ENCODE results near the gene ARSB.

The ARSB gene

GRCh38 chr5:78795757-78796156 is 189.4 kb downstream of the ARSB start:
- no peak overlapping the region for H3K27ac ChIP-seq (ENCODE audit: low read length)
- H3K4me3 ChIP-seq (ENCODE audit: low read length) = no peak overlapping the region
- no peaks in the 10 kb centered on the region for H3K9me3 ChIP-seq (ENCODE audit: control insufficient read depth, low read depth, low read length)
- no peaks in the 10 kb centered on the region for H3K36me3 ChIP-seq (ENCODE audit: control insufficient read depth, low read depth, low read length)
- H3K9ac ChIP-seq (ENCODE audit: low read length) = no peak overlapping the region
- no peaks in the 10 kb centered on the region for H3K4me1 ChIP-seq (ENCODE audit: control insufficient read depth, low read depth, low read length)
- H3K27me3 ChIP-seq (ENCODE audit: control insufficient read depth, insufficient read depth, low read length) = no peaks in the 10 kb centered on the region

DNA sequence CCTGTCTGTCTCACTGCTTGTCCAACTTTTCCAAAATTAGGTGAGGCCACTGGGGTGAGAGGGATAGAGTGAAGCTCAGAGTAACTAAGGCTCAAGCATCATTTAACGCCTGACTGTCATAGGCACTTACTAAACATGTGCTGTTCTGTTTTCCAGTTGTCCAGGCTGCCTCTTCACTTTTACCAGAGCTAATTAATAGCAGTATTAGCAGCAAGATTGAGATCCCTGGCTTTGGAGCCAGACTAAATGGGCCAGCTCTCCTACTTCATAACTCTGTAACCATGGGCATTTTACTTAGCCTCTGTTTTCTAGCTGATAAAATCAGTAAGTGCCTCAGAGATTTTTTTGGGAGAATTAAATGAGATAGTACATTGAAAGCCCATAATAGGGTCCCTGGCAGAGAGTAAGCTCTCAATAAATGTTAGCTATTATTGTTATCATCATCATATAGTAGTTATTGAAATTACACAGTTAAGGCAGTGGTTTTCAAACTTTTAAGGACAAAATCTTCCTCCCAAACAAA is 190.4 kb downstream of the ARSB start:
- no peaks in the 10 kb centered on the region for H3K36me3 ChIP-seq (ENCODE audit: control insufficient read depth, low read depth, low read length)
- H3K4me3 ChIP-seq (ENCODE audit: low read length) = no peak overlapping the region
- H3K9ac ChIP-seq (ENCODE audit: low read length) = no peak overlapping the region
- no peak overlapping the region for H3K27ac ChIP-seq (ENCODE audit: low read length)
- no peaks in the 10 kb centered on the region for H3K4me1 ChIP-seq (ENCODE audit: control insufficient read depth, low read depth, low read length)
- no peaks in the 10 kb centered on the region for H3K9me3 ChIP-seq (ENCODE audit: control insufficient read depth, low read depth, low read length)
- no peaks in the 10 kb centered on the region for H3K27me3 ChIP-seq (ENCODE audit: control insufficient read depth, insufficient read depth, low read length)

DNA sequence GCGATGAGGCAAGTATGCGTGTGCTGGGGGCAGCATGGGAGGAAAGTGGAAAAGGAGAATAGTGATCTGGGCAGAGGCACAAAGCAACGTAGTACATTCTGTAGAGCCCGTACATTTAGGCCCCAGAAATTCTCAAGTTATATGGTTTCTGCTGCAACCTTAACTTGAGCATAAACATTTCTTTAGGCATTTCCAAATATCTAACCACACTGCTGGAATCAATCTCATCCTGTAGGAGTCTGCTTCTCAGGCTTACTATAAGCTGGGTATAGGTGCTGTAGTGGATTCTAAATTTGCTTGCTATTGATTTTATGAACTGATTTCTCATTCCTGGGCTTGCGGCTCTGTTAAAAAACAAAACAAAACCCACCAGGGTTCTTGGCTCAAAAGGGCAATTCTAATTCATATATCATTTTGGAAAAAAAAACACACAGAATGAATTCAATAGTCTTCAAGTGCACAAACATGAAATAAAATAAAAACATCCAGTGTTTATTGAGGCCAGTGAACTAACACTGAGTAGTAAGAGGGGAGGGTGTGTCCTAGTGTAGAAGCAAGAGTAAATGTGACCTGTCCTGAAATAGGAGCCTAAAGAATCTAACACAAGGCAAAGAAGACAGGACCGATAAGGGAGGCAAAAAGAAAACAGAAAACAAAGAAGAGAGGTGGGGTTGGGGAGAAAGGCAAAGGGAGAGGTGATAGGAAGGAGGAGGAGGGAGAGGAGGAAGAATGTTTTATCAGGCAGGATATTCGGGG is 191.0 kb downstream of the ARSB start:
- Histone ChIP-seq H3K27me3 (ENCODE audit: control insufficient read depth, insufficient read depth, low read length) (no peaks in the 10 kb centered on the region), H3K4me1 (ENCODE audit: control insufficient read depth, low read depth, low read length) (no peaks in the 10 kb centered on the region), H3K27ac (ENCODE audit: low read length) (no peak overlapping the region), H3K36me3 (ENCODE audit: control insufficient read depth, low read depth, low read length) (no peaks in the 10 kb centered on the region), H3K9me3 (ENCODE audit: control insufficient read depth, low read depth, low read length) (no peaks in the 10 kb centered on the region), H3K4me3 (ENCODE audit: low read length) (no peak overlapping the region), H3K9ac (ENCODE audit: low read length) (no peak overlapping the region)

GRCh38 chr5:78792345-78793055 is 192.6 kb downstream of the ARSB start:
- Histone ChIP-seq H3K36me3 (ENCODE audit: control insufficient read depth, low read depth, low read length) (no peaks in the 10 kb centered on the region), H3K27ac (ENCODE audit: low read length) (no peak overlapping the region), H3K4me3 (ENCODE audit: low read length) (no peak overlapping the region), H3K9me3 (ENCODE audit: control insufficient read depth, low read depth, low read length) (no peaks in the 10 kb centered on the region), H3K9ac (ENCODE audit: low read length) (no peak overlapping the region), H3K27me3 (ENCODE audit: control insufficient read depth, insufficient read depth, low read length) (no peaks in the 10 kb centered on the region), H3K4me1 (ENCODE audit: control insufficient read depth, low read depth, low read length) (no peaks in the 10 kb centered on the region)

DNA sequence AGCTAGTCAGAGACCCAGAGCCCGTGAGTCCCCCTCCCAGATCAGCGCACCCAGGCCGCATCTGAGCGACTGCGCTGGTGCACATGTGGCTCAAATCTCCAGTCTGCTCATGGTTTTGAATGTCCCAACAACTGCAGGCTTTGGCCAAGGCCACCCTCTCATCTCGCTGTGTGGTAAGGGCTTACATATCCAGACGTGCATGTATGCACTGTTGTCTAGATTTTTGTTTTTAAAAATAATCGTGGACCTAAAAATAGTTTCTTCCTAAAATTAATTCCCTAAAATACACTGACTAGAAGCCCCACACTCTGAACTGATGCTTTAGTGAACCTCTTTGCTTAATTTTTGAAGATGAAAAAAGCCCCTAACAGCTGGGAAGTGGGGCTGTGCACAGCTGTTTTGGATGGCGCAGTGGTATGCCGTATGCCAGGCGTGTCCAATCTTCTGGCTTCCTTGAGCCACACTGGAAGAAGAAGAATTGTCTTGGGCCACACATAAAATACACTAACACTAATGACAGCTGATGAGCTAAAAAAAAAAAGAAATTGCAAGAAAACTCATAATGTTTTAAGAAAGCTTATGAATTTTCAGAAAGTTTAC is 193.5 kb downstream of the ARSB start:
- H3K4me1 ChIP-seq (ENCODE audit: control insufficient read depth, low read depth, low read length) = no peaks in the 10 kb centered on the region
- no peaks in the 10 kb centered on the region for H3K9me3 ChIP-seq (ENCODE audit: control insufficient read depth, low read depth, low read length)
- H3K9ac ChIP-seq (ENCODE audit: low read length) = no peak overlapping the region
- H3K27me3 ChIP-seq (ENCODE audit: control insufficient read depth, insufficient read depth, low read length) = no peaks in the 10 kb centered on the region
- no peaks in the 10 kb centered on the region for H3K36me3 ChIP-seq (ENCODE audit: control insufficient read depth, low read depth, low read length)
- H3K27ac ChIP-seq (ENCODE audit: low read length) = no peak overlapping the region
- H3K4me3 ChIP-seq (ENCODE audit: low read length) = no peak overlapping the region

GRCh38 chr5:78787783-78788182 is 197.3 kb downstream of the ARSB start:
- no peaks in the 10 kb centered on the region for H3K9me3 ChIP-seq (ENCODE audit: control insufficient read depth, low read depth, low read length)
- no peak overlapping the region for H3K27ac ChIP-seq (ENCODE audit: low read length)
- H3K9ac ChIP-seq (ENCODE audit: low read length) = no peak overlapping the region

DNA sequence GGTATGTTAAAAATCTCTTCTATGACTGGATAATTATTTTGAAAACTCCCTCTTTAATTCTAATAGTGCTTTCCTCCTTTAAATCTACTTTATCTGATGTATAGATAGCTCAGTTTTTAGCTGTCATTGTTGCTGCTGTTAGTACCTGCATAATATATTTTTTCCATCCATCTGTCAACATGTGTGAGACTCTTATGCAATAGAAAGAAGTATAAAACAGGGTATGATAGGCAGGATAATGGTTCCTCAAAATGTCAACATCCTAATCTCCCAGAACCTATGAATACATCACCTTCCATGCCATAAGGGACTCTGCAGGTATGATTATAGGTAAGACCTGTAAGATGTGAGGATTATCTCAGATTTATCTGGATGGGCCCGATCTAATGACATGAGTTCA is 199.7 kb downstream of the ARSB start:
- Histone ChIP-seq H3K36me3 (ENCODE audit: control insufficient read depth, low read depth, low read length) (no peaks in the 10 kb centered on the region), H3K4me1 (ENCODE audit: control insufficient read depth, low read depth, low read length) (no peaks in the 10 kb centered on the region), H3K9ac (ENCODE audit: low read length) (no peak overlapping the region), H3K27me3 (ENCODE audit: control insufficient read depth, insufficient read depth, low read length) (no peaks in the 10 kb centered on the region), H3K27ac (ENCODE audit: low read length) (no peak overlapping the region), H3K9me3 (ENCODE audit: control insufficient read depth, low read depth, low read length) (no peaks in the 10 kb centered on the region), H3K4me3 (ENCODE audit: low read length) (no peak overlapping the region)

More at GRCh38 chr5:78787783-78788182, 197.3 kb downstream of the ARSB start:
- H3K27me3 ChIP-seq (ENCODE audit: control insufficient read depth, insufficient read depth, low read length) = no peaks in the 10 kb centered on the region
- H3K4me1 ChIP-seq (ENCODE audit: control insufficient read depth, low read depth, low read length) = no peaks in the 10 kb centered on the region
- H3K36me3 ChIP-seq (ENCODE audit: control insufficient read depth, low read depth, low read length) = no peaks in the 10 kb centered on the region
- no peak overlapping the region for H3K4me3 ChIP-seq (ENCODE audit: low read length)

DNA sequence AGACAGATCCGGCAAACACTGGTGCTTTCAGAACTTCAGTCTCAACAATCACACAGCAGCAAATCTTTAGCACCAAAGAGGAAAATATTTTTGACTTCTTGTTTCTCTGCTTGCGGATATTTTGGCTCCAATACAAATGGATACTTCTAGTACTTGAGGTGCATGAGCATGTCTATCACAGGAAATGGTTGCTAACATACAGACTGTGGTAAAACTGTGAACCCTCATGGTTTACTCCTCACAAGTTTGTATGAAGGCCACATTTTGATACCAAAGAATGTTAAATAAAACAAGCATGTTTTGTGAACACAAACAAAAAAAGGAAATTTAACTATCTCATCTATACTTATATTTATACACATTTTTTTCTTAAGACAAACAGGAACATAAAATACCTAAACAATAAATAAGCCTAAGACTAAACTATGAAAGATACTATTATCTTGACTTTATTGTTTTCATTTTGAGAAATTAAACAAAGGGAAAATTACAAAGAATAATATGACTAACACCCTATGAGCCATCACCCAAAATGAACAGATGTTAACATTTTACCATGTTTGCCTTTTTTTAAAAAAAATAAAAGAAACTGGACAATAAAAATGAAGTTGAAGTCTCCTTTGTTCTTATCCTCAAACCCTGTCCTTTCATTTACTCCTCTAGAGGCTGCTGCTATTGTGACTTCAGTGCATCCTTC is 201.5 kb downstream of the ARSB start:
- H3K27ac ChIP-seq (ENCODE audit: low read length) = no peak overlapping the region
- no peak overlapping the region for H3K4me3 ChIP-seq (ENCODE audit: low read length)
- no peaks in the 10 kb centered on the region for H3K27me3 ChIP-seq (ENCODE audit: control insufficient read depth, insufficient read depth, low read length)
- no peaks in the 10 kb centered on the region for H3K36me3 ChIP-seq (ENCODE audit: control insufficient read depth, low read depth, low read length)
- no peaks in the 10 kb centered on the region for H3K9me3 ChIP-seq (ENCODE audit: control insufficient read depth, low read depth, low read length)
- H3K4me1 ChIP-seq (ENCODE audit: control insufficient read depth, low read depth, low read length) = no peaks in the 10 kb centered on the region
- H3K9ac ChIP-seq (ENCODE audit: low read length) = no peak overlapping the region

DNA sequence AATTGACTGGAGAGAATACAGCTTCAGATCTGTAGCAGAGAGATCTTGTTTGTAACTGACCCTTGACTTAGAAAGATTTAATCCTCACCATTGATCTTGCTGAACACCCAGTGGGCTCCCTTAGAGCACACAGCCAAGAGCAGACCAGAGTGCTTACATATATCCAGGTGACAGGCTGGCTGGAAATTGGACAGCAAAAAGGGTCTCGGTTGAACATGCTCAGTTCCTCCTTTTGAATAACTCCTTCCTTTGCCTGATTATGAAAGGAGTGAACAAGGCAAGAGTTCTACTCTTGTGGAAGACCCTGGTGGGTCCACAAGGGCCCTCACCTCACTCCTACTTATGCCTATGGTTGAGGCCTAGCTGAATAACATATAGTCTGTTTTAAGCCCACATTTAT is 202.4 kb downstream of the ARSB start:
- Histone ChIP-seq H3K36me3 (ENCODE audit: control insufficient read depth, low read depth, low read length) (no peaks in the 10 kb centered on the region), H3K27ac (ENCODE audit: low read length) (no peak overlapping the region), H3K9ac (ENCODE audit: low read length) (no peak overlapping the region), H3K4me3 (ENCODE audit: low read length) (no peak overlapping the region), H3K4me1 (ENCODE audit: control insufficient read depth, low read depth, low read length) (no peaks in the 10 kb centered on the region), H3K27me3 (ENCODE audit: control insufficient read depth, insufficient read depth, low read length) (no peaks in the 10 kb centered on the region), H3K9me3 (ENCODE audit: control insufficient read depth, low read depth, low read length) (no peaks in the 10 kb centered on the region)

DNA sequence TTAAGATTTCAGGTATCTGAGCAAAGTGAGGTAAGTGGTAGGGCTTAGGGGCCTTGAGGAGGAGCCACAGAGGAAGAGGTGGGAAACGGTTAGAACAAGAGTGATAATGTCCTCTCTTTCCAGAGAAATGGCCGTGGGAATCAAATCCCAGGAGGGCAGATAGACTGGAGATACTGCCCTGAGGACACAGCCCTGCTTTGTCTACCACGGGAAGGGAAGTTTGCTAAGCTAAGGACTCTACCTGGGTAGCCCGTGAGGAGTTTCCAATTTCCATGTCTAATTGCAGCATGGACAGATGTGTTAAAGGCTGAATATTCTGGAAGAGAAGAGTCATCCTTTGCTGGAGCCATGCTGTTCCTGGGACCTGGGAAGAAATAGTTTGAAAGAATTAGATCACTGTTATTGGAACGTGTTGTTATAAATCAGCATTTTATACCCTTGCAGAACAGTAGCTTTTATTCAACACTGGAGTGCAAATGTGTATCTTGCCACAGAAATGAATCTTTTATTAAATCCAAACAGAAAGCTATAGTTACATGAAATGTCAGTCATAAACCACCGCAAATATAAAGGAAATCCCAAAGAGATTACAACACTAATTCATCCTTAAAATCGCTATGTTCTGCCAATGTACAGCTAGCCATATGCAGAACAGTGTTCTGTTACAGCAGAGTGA is 203.4 kb downstream of the ARSB start:
- Histone ChIP-seq H3K4me3 (ENCODE audit: low read length) (no peak overlapping the region), H3K27ac (ENCODE audit: low read length) (no peak overlapping the region), H3K4me1 (ENCODE audit: control insufficient read depth, low read depth, low read length) (no peaks in the 10 kb centered on the region), H3K27me3 (ENCODE audit: control insufficient read depth, insufficient read depth, low read length) (no peaks in the 10 kb centered on the region), H3K9me3 (ENCODE audit: control insufficient read depth, low read depth, low read length) (no peaks in the 10 kb centered on the region), H3K9ac (ENCODE audit: low read length) (no peak overlapping the region), H3K36me3 (ENCODE audit: control insufficient read depth, low read depth, low read length) (no peaks in the 10 kb centered on the region)
